NCI-H524 (cell line): ENCODE results near the gene BTRC.
A peak's percentile ranks its signal among the peaks of the same experiment; 100 is the strongest.
"Not testable (repeated sequence)": the region's sequence is repeated elsewhere in the genome, so short reads cannot be mapped to it uniquely, and the experiment has no call there.

Source experiments
- DNase-seq, 2 experiments: peaks; one replicate each; lab custom pipeline; 2025; lab: John Stamatoyannopoulos, UW

The BTRC gene

GRCh38 chr10:101386659-101387259 lies 32.8 kb downstream of the BTRC start:
- no peak for DNase-seq

- no peak for DNase-seq
Measured at GRCh38 chr10:101388676-101389276, 34.8 kb downstream of the BTRC start.

GRCh38 chr10:101389532-101389931 lies 35.6 kb downstream of the BTRC start:
- not testable (repeated sequence) for DNase-seq

GRCh38 chr10:101389986-101390531 lies 36.1 kb downstream of the BTRC start:
- DNase-seq: no peak

- no peak for DNase-seq
Measured at GRCh38 chr10:101393378-101393777, 39.4 kb downstream of the BTRC start.

GRCh38 chr10:101394524-101395133 lies 40.7 kb downstream of the BTRC start:
- DNase-seq: no peak

- peak in 1 of 2 experiments; percentile 25 for DNase-seq
Measured at GRCh38 chr10:101397140-101397539, 43.2 kb downstream of the BTRC start.

GRCh38 chr10:101400585-101400984 lies 46.6 kb downstream of the BTRC start:
- DNase-seq: no peak

GRCh38 chr10:101402711-101403110 lies 48.7 kb downstream of the BTRC start:
- DNase-seq: no peak

GRCh38 chr10:101403161-101403560 lies 49.2 kb downstream of the BTRC start:
- no peak for DNase-seq

- DNase-seq: peak; percentile 1 to 48
Measured at GRCh38 chr10:101405001-101405400, 51.0 kb downstream of the BTRC start.

- DNase-seq: no peak
Measured at GRCh38 chr10:101411598-101411997, 57.6 kb downstream of the BTRC start.

GRCh38 chr10:101414034-101414433 lies 60.1 kb downstream of the BTRC start:
- no peak for DNase-seq

GRCh38 chr10:101415884-101416283 lies 61.9 kb downstream of the BTRC start:
- DNase-seq: no peak

- DNase-seq: not testable (repeated sequence)
Measured at GRCh38 chr10:101421967-101422366, 68.0 kb downstream of the BTRC start.

- DNase-seq: no peak
Measured at GRCh38 chr10:101425535-101425934, 71.6 kb downstream of the BTRC start.

GRCh38 chr10:101428036-101428435 lies 74.1 kb downstream of the BTRC start:
- DNase-seq: no peak

- DNase-seq: no peak
Measured at GRCh38 chr10:101429423-101429822, 75.5 kb downstream of the BTRC start.

- no peak for DNase-seq
Measured at GRCh38 chr10:101436302-101436701, 82.3 kb downstream of the BTRC start.

- DNase-seq: no peak
Measured at GRCh38 chr10:101438881-101439391, 85.0 kb downstream of the BTRC start.

- DNase-seq: peak; percentile 36 to 77
Measured at GRCh38 chr10:101441541-101442455, 87.8 kb downstream of the BTRC start.

- no peak for DNase-seq
Measured at GRCh38 chr10:101442456-101442800, 88.5 kb downstream of the BTRC start.
